ENCODE data around the gene NELFB.
"Not testable (repeated sequence)": the region's sequence is repeated elsewhere in the genome, so short reads cannot be mapped to it uniquely, and the experiment has no call there.

The NELFB gene

DNA sequence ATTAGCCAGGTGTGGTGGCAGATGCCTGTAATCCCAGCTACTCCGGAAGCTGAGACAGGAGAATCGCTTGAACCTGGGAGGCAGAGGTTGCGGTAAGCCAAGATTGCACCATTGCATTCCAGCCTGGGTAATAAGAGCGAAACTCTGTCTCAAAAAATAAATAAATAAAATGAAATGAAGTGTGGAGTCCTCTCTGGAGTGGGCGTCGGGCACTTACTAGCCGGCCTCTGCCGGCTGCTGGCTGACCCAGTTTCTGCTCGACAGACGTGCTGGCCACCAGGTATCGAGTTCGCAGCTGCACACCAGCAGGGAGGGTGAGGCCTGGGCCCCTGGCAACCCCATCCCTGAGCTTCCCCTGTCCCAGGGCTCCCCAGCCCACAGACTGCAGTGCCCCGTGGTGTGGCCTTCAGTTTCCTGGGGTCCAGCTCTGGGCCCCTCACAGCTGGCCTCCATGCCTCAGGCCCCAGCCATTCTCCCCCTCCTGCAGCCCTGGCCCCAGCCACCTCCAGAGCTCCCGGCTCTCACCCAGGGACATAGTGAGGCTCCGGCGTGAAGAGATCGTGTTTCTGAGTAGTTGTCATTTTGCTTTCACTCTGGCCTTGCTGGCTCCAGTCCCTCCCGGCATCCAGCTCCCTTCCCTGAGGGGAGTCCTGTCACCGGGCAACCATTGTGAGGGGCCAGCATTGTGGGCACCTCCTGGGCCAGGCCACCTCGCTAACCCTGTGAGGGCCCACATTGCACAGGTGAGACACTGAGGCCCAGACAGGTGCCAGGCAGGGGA is 7.8 kb upstream of the NELFB start:
- no peak for DNase-seq (ENCODE audit: low read depth)

DNA sequence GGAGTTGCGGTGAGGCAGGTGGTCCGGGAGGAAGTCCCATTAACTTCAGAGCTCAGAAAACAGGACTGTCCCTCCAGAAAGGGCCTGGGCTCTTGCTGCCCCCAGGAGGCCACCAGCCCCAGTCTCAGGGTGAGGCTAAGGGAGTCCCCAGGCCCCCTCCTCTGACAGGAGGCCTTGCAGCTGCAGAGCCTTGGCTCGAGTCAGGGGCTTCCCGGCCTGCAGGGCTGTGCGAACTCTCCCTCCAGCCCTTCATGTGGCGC is 7.3 kb upstream of the NELFB start:
- DNase-seq (ENCODE audit: low read depth): no peak

DNA sequence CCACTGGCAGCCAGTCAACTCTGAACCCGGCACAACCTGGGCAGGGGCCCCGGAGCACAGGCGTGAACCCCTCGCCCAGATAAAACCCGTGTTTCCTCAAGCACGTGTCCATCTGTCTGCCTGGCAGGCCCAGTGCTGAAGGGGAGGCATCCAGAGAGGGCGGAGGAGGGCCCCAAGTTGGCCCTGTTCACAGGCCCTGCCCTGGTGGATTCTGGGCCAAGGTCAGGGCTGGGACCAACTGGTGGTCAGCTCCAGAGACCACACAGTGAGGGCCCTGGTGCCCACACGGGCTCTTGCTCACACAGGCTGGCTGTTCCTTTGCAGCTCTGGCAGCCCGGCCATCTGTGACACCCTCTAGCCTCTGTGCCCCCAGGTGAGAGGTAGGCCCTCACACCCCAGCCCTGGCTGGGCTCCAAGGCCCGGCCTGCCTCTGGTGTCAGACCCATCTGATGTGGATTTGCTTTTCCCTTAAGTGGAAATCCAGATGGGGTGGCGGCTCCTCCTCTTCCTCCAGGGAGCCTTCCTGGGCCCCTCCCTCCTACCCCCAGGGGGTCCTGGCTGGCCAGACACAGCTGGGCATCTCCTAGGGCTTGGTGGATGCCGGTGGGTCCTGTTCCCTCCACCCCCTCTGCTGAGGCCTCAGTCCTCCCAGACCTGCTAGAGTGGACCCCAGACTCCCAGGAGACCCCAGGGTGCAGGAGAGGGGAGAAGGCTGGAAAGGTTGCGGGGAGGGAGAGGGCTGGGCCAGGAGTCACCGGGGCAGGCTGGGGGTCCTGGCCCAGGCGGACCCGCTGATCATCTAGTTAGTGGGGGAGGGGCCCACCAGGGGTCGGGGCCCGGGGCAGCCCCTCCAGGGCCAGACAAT is 4.6 kb upstream of the NELFB start:
- no peak for DNase-seq (ENCODE audit: low read depth)

- DNase-seq (ENCODE audit: low read depth): no peak
Observed at GRCh38 chr9:137251194-137251461, 4.0 kb upstream of the NELFB start, which contains the start of gene STPG3. STPG3 (plus strand) TSS chr9:137251286; CDS start chr9:137251287, 1 bp downstream.

DNA sequence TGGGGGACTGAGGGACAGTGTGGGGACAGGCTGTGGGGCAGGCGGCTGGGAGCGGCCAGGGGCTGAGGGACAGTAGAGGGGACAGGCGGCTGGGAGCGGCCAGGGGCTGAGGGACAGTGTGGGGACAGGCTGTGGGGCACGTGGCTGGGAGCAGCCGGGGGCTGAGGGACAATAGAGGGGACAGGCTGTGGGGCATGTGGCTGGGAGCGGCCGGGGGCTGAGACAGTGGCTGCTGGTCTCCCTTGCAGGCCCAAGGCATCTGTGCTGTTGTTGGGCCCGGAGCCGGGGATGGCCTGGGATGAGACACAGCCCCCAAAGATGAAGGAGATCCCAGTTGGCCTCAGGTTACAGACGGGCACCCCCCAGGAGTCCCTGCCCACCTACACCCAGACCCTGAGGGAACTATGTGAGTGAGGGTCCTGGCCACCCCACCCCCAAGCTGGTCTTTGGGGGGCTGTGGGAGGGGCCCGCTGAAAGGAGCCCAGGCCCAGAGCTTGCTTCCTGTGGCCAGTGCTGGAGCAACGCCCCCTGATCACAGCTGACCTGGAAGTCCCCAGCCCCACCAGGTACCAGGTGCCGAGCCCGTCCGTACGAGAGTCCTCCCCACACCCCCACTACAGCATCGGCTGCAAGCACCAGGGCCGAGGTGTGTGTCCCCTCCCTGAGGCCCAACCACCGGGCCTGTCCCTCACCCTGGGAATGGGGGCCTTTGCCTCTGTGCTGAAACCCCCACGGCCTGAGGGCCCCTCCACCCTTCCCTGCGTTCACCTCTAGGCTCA is 3.4 kb upstream of the NELFB start:
- DNase-seq (ENCODE audit: low read depth): no peak

GRCh38 chr9:137252555-137253506 is 2.3 kb upstream of the NELFB start:
- no peak for DNase-seq (ENCODE audit: low read depth)

DNA sequence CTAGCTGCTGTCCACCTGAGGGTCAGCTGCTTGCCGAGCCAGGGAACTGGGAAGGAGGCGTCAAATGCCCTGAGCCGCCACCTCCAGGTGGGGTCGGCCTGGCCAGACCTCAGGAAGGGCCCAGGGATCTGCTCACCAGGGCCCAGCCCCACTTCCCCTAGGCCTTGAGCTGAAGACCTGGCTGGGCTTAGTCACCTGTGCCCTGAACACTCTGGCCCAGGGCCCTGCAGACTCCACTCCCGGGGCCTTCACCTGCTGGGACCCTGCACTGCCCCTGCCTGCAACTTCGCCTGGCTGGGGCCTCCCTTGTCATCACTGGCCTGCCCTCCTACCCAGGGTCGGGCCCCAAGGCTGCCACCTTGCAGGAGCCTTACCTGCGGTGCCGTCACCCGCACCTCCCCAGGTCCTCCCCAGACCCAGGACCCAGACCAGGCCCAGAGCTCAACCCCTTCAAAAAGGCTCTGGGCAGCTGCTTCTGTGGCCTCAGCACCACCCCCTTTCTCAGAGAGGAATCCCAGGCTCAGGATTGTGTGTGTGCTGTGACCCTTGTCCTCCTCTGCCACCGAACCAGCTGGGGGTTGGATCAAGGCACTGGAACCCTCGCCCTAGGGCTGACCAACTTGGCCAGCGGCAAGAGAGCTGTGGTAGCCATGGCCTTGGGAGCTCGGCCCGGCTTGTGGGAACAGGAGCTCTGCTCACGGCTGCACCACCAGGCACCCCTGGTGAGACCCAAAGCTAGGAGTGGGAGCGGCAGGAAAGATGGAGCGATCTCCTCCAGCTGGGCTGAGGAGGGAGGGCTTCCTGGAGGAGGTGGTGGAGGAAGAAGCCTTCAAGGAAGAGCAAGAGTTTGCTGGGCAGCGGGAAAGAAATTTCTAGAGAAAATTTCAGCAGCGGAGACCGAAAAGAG is 1.2 kb upstream of the NELFB start:
- DNase-seq (ENCODE audit: low read depth): no peak

DNA sequence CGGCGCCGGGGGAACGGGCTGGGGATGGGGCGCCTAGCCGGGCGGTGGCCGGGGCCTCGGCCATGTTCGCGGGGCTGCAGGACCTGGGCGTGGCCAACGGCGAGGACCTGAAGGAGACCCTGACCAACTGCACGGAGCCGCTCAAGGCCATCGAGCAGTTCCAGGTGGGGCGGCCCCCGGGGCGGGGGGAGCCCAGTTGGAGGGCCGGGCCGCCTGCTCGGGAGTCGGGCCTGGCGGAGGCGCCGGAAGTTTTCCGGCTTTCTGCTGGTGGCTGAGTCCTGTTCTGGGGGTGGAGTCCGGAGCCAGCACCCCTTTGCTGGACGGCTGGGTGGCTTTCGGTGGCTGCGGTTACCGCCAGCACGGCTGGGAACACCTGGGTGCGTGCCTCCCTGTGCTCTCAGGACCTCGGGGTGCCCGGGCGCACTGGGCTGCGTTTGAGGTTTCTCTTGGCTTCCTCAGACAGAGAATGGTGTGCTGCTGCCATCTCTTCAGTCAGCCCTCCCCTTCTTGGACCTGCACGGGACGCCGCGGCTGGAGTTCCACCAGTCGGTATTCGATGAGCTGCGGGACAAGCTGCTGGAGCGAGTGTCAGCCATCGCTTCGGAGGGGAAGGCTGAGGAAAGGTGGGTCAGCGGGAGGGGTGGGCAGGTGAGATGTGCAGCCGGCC is 454 bp downstream of the NELFB start:
- no peak for DNase-seq (ENCODE audit: low read depth)

DNA sequence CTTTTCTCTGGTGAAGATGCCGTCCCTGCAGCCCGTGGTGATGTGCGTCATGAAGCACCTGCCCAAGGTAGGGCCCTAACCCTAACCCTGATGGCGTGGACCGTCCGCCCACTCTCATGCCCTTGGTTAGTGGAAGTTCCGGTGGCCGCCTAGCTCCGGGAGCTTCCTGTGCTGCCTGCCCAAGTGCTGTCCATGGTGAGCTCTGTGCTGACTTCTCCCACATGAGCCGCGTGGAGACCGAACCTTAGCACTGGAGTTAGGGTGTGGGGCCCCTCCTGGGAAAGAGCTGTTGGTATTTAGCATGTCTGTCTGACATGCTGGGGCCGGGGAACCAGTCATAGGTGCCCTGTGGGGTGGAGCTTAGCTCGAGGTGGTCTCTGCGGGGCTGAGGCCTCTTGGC is 1.2 kb downstream of the NELFB start:
- DNase-seq (ENCODE audit: low read depth): no peak

DNA sequence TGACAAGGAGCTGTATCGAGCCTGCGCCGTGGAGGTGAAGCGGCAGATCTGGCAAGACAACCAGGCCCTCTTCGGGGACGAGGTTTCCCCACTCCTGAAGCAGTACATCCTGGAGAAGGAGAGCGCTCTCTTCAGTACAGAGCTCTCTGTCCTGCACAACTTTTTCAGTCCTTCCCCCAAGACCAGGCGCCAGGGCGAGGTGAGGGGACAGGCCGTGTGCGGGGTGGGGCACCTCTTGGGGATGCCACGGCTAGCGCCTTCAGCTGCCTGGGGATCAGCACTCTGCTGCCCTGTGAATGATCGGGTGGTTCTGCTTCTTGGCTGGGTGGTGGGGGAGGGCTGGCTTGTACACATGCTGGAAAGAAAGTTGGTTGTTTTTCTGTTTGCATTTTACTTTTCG is 1.7 kb downstream of the NELFB start:
- no peak for DNase-seq (ENCODE audit: low read depth)

- DNase-seq (ENCODE audit: low read depth): not testable (repeated sequence)
Observed at GRCh38 chr9:137262173-137262908, 7.2 kb downstream of the NELFB start.

DNA sequence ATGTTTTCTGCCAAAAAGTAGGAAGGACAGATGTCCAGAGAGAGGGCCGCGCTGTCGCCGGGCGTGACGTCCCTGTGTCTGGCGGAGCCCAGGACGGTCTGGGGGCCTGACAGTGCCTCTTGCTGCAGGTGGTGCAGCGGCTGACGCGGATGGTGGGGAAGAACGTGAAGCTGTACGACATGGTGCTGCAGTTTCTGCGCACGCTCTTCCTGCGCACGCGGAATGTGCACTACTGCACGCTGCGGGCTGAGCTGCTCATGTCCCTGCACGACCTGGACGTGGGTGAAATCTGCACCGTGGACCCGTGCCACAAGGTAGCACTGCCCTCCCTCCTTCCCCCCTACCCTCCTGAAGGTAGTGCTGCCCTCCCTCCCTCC is 7.8 kb downstream of the NELFB start:
- no peak for DNase-seq (ENCODE audit: low read depth)

DNA sequence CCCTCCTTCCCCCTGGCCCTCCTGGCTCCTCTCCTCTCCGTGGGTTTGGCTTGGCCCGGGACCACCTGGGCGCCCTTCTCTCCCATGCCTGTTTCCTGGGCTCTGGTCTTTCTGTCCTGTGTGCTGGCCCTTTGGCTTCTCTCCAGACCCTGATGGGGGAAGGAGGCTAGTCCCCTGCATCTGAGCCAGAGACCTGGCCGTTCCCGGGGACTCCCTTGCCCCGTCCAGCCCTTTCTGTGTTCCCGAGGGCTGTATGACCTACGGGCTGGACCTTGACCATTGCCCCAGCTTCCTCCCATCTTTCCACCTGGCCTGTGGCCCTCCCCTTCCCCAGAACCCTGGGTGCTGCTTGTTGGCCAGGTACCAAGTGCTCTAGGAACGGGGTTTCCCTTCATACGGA is 8.4 kb downstream of the NELFB start:
- DNase-seq (ENCODE audit: low read depth): no peak

DNA sequence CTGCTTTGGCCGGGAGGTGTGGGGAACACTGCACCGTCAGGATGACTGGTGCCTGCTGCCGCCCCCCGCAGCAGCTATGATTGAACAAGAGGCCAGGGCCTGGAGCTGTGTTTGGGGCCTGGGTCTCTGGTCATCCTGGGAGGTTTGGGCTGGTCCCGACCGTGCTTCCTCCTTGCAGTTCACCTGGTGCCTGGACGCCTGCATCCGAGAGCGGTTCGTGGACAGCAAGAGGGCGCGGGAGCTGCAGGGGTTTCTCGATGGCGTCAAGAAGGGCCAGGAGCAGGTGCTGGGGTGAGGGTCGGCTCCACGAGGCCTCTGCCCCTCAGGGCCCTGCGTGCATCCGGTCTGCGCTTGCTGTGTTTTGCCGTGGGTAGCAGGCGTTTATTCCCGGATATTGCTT is 8.9 kb downstream of the NELFB start:
- DNase-seq (ENCODE audit: low read depth): no peak

GRCh38 chr9:137265496-137266161 is 10.5 kb downstream of the NELFB start:
- DNase-seq (ENCODE audit: low read depth): no peak

DNA sequence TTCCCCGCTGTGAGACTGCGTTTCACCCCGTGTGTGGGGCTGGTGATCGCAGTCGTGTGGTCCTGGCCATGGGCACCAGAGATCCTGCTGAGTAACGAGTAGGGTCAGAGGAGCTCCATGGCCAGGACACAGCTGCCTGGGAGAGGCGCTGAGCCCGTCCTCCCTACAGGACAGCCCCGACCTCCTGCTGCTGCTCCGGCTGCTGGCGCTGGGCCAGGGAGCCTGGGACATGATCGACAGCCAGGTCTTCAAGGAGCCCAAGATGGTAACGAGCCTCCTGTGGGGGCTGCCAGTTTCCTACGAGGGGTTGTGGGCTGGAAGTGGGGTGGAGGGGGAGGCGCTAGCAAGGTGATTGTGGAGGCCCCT is 11.0 kb downstream of the NELFB start:
- no peak for DNase-seq (ENCODE audit: low read depth)

DNA sequence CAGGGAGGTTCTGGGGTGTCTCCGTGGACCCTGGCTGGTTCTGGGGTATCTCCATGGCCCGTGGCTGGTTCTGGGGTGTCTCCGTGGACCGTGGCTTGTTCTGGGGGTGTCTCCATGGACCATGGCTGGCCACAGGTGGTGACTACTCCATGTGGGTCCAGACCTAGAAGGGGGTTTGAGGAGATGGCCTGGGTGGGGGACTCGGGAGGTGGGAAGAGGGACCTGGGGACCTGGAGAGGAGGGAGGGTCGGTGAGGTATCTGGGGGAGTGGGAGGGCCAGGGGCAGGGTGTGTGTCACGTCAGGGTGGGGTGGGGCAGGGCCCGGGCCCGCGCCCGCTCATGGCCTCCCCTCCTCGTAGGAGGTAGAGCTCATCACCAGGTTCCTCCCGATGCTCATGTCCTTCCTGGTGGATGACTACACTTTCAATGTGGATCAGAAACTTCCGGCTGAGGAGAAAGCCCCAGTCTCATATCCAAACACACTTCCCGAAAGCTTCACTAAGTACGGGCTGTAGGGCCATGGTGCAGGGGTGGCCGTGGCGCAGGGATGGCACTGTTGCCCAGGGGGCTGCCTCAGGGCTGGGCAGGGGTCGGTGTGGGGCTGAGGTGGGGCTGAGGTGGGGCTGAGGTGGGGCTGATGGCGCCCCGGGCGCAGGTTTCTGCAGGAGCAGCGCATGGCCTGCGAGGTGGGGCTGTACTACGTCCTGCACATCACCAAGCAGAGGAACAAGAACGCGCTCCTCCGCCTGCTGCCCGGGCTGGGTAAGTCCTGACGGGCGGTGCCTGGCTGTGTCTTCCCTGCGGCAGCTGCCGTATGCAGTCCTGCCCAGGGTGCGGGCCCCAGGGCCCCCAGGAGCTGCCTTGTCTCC is 11.7 kb downstream of the NELFB start:
- no peak for DNase-seq (ENCODE audit: low read depth)

- no peak for DNase-seq (ENCODE audit: low read depth)
Observed at GRCh38 chr9:137267933-137268355, 12.8 kb downstream of the NELFB start.

Data from HS-5 (cell line).